Esophagus muscularis mucosa (tissue), 3 donors: Measurements from ENCODE around the gene EYA2.

Experiments used
- CTCF ChIP-seq, 3 experiments: fragments of 200-600 bp in 2 of 3; fragments of 450-650 bp in 1 of 3; sonication (generic) in 2 of 3; IDR thresholded peaks; one replicate each; pipeline ENCODE4 v1.5.1; 2017 to 2019; ENCODE audit warnings: antibody characterized with exemption in 3 of 3, mild to moderate bottlenecking in 2 of 3, moderate library complexity in 1 of 3
- POLR2A ChIP-seq: fragments of 450-650 bp; IDR thresholded peaks from one replicate; pipeline ENCODE4 v1.6.1; 2017; ENCODE audit warnings: antibody characterized with exemption, moderate library complexity, mild to moderate bottlenecking, low read depth

DNA sequence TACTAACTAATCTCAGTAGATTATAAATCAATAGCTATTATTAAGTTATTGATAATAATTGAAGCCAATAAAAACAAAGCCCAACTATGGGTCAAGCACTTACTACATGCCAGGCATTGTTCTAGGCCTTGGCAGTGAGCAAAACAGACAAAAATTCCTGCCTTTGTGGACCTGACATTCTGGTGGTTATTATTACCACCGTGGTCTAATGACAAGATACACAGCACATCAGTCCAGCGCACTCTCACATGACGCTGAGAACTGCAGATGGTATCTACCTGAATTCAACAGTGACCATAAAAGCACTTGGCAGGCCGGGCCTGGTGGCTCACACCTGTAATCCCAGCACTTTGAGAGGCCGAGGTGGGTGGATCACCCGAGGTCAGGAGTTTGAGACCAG, 340.5 kb downstream of the EYA2 start:
- TF ChIP-seq CTCF (IDR thresholded peaks at IDR 0.05) (no peak), POLR2A (no peak)
